Choroid plexus epithelial cell (primary cell): ENCODE measurements around the gene RNF207.
A peak's percentile ranks its signal among the peaks of the same experiment; 100 is the strongest.

Experiments used
- DNase-seq: peaks from one replicate; pipeline ENCODE4 v3.0.0-alpha.2; 2010; ENCODE audit warnings: low read depth
- H3K4me3 ChIP-seq: 2 replicates; pipeline ENCODE4 v1.5.1; 2011; ENCODE audit warnings: low read depth, mild to moderate bottlenecking, control low read depth, low read length, moderate library complexity
- TF ChIP-seq, protein P1 (sequence below): conservative IDR thresholded peaks from 2 replicates; pipeline ENCODE4 v1.5.1; 2011; ENCODE audit warnings: low read depth, mild to moderate bottlenecking, control low read depth, inconsistent platforms, low read length, moderate library complexity

Gene RNF207, protein sequence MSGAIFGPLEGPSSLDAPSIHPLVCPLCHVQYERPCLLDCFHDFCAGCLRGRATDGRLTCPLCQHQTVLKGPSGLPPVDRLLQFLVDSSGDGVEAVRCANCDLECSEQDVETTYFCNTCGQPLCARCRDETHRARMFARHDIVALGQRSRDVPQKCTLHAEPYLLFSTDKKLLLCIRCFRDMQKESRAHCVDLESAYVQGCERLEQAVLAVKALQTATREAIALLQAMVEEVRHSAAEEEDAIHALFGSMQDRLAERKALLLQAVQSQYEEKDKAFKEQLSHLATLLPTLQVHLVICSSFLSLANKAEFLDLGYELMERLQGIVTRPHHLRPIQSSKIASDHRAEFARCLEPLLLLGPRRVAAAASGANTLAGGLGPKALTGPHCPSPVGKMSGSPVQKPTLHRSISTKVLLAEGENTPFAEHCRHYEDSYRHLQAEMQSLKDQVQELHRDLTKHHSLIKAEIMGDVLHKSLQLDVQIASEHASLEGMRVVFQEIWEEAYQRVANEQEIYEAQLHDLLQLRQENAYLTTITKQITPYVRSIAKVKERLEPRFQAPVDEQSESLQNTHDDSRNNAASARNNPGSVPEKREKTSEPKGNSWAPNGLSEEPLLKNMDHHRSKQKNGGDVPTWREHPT

DNA sequence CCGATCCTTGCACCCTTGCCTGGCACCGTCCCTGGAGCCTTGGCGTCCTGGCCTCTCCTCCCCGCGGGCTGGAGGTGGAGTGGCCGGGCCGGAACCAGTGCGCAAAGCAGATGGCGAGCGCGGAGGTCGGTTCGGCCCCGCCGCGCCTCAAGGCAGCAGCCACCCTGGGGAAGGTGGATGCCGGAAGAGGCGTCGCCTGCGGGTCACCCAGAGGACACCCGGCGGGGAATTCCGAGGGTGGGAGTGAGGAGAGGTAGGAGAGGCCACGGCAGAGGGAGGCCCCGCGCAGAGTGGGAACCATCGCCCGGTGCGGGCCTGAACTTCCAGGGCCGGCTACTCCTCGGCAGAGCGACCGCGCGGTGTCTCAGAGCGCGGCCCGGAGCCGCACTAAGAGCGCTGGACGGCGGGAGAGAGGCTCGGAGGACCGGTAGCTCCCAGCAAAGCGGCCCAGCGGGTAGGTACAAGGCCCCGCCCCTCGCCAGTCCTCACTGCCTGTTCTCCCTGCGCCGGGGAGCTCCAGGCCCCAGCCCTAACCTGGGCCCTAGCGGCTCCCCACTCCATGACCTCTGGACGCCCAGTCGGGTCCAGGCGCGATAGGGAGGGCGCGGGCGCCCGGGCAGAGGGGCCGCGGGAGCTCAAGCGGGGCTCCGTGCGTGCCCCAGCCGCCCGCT is at the start of gene RNF207:
TSS of gene RNF207 (plus strand) at position 271 of the 671 bp plus-strand sequence. CDS start 417 bp downstream, outside the sequence.
- DNase-seq = peak; percentile 80

DNA sequence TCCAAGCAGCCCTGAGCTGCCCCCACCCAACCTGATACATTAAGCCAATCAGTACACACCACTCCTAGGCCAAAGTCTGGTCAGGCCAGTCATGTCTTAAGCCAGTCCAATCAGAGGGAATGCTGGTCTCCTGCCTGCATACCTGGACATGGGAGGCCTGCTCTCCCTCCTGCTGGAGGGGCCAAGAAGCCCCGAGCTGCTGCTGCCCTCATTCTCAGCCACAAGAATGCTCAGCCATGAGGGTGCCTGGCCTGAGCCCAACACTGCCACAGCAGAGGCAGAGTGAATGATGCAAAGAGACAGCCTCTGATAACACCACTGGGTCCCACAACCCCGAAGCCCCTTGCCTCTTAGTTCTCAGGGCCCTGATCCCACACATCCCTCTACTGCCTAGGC is 48.8 kb upstream of the RNF207 start:
- peak; percentile 55 for DNase-seq
- TF ChIP-seq, protein P1, sequence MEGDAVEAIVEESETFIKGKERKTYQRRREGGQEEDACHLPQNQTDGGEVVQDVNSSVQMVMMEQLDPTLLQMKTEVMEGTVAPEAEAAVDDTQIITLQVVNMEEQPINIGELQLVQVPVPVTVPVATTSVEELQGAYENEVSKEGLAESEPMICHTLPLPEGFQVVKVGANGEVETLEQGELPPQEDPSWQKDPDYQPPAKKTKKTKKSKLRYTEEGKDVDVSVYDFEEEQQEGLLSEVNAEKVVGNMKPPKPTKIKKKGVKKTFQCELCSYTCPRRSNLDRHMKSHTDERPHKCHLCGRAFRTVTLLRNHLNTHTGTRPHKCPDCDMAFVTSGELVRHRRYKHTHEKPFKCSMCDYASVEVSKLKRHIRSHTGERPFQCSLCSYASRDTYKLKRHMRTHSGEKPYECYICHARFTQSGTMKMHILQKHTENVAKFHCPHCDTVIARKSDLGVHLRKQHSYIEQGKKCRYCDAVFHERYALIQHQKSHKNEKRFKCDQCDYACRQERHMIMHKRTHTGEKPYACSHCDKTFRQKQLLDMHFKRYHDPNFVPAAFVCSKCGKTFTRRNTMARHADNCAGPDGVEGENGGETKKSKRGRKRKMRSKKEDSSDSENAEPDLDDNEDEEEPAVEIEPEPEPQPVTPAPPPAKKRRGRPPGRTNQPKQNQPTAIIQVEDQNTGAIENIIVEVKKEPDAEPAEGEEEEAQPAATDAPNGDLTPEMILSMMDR = no peak
- no peak overlapping the region for H3K4me3 ChIP-seq

More for the DNA sequence above, at the start of gene RNF207:
- H3K4me3 ChIP-seq = peak within 1 kb of the TSS; percentile 77
- TF ChIP-seq, protein P1 = peak; percentile 10

DNA sequence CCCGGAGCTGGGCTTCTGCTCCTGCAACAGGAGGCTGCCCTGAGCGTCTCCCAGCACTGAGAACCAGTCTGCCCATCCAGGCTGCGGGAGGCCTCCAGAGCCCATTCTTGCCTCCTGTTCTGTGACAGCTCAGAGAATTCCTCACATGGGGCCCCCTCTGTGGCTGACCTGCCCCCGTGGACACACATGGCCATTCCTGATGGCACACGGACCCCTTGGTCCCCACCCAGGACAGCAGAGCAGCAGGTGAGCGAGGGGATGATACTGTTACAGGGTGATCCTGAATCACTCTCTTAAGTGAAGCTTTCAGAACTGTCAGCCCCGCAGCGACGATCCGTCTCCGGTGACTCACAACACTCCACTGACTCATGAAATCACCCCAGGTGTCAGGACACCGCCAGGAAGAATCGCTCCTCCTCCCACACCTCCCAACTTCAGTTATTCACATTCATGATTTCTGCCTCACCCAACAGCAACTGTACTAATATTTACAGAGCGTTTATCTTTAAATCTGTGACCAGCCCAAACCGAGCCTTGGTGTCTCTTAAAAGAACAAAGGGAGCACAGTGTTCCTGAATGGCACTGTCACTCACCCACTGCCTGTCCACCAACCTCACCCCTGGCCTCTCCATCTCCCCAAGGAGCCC is 48.3 kb upstream of the RNF207 start:
- TF ChIP-seq, protein P1 = no peak
- no peak overlapping the region for H3K4me3 ChIP-seq
- DNase-seq = peak; percentile 60

DNA sequence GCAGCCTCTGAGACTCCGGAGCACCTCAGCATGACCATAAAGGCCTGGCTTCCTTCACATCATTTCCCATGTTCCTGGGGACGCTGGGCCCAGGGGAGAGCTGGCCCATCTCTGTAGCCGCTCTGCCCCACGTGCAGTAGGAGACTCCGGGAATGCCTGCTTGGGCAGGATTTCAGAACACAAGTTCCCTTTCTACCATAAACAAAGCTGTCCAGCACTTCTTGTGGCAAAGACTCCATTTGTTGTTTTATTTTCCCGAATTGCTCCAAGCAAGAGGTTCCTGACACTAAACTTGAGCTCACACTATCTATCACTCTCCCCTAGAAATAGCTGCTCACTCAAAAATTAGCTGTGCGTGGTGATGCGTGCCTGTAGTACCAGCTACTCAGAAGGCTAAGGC is 47.7 kb upstream of the RNF207 start:
- peak; percentile 12 for DNase-seq
- TF ChIP-seq, protein P1 = no peak
- no peak overlapping the region for H3K4me3 ChIP-seq

DNA sequence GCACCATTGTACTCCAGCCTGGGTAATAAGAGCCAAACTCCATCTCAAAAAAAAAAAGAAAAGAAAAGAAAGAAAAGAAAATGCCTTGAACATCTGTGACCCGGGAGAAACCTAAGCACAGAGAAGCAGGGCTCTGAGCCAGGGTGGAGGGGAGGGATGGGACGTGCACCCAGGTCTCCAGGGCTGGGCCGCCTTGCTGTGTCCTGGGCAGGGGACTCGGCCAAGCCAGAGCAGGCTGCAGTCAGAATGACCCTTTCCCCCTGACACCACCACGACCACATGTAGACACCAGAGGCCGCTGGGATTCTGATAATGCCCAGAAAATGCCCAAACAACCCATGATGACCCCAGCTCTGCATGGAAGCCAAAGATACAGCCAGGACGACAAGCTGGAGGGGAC is 43.6 kb upstream of the RNF207 start:
- H3K4me3 ChIP-seq = no peak overlapping the region
- no peak for DNase-seq
- TF ChIP-seq, protein P1 = no peak

DNA sequence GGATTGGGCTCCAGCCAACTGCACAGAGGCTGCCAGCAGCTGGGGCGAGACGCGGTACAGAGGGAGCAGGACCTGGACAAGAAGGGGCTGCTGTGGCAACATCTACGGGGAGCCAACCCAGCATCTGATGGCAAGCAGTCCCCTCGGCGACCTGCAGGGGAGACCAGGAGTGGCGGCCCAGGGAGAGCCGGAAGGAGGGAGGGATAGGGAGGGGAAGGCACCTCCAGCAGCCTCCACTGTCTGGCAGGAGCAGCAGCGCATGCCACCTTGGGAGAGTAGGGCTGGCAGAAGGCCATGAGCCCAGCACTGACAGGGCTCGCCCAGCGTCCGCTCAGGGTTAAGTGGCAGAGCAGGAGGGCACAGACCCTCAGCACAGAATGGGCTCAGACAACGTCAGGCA is 43.1 kb upstream of the RNF207 start:
- TF ChIP-seq, protein P1 = no peak
- no peak for DNase-seq
- no peak overlapping the region for H3K4me3 ChIP-seq
